Mucosa of descending colon (tissue), 3 donors: Measurements from ENCODE around the gene MAST4. TPM values are rescaled to one million over a fixed set of nuclear protein-coding genes. Genes with fewer than 3 reads are reported as not detected.

Source experiments
- ATAC-seq: fragments of 200-7000 bp; cut with Tn5 transposase; one replicate; pipeline ENCODE4 v1.9.1; 2020; ENCODE audit warnings: mild to moderate bottlenecking, moderate library complexity
- DNase-seq, 3 donors: peaks; one replicate each; pipeline ENCODE4 v3.0.0-alpha.2; 2020
- H3K36me3 ChIP-seq: fragments of 200-600 bp; one replicate; pipeline ENCODE4 v1.8.0; 2021; ENCODE audit warnings: low read depth, mild to moderate bottlenecking
- H3K4me1 ChIP-seq: fragments of 200-600 bp; one replicate; pipeline ENCODE4 v1.8.0; 2021; ENCODE audit warnings: low read depth, mild to moderate bottlenecking
- H3K4me3 ChIP-seq: fragments of 200-600 bp; one replicate; pipeline ENCODE4 v1.8.0; 2021; ENCODE audit warnings: mild to moderate bottlenecking
- H3K9me3 ChIP-seq: fragments of 200-600 bp; one replicate; pipeline ENCODE4 v1.8.0; 2021; ENCODE audit warnings: mild to moderate bottlenecking
- intact Hi-C, 2 donors: fragments of 100-400 bp; cut with DNase I in 1 of 2; cut with micrococcal nuclease in 1 of 2; formaldehyde crosslinking; loops; one replicate each; pipeline versions ENCODE4 v1.11.0 to v1.11.1; 2022; cut with DNase I, micrococcal nuclease
- total RNA-seq, 3 donors: library from RNA; stranded (reverse); fragmentation: NEBNext Ultra II Directional in 2 of 3; extraction: Animal tissue kit (Norgen Biotek cat#: 25700) in 2 of 3; gene quantifications; one replicate each; pipeline versions ENCODE4 v1.2.1 to v1.2.4, GENCODE V29; 2021 to 2023
- TF ChIP-seq, protein P1 (sequence below): fragments of 200-600 bp; IDR thresholded peaks from one replicate; pipeline ENCODE4 v1.8.0; 2022; ENCODE audit warnings: antibody characterized with exemption, mild to moderate bottlenecking
- donor health status: DM: no; HTN: no; CAD: no; lungs with moderate emphysema.
- donor health status: DM: no; HTN: no; CAD: no.
- donor health status: DM: no; HTN: yes; CAD: no.

Gene MAST4
- total RNA-seq, 3 donors from 2014 or later = 16.2 to 34.0 (median 22.5) TPM

DNA sequence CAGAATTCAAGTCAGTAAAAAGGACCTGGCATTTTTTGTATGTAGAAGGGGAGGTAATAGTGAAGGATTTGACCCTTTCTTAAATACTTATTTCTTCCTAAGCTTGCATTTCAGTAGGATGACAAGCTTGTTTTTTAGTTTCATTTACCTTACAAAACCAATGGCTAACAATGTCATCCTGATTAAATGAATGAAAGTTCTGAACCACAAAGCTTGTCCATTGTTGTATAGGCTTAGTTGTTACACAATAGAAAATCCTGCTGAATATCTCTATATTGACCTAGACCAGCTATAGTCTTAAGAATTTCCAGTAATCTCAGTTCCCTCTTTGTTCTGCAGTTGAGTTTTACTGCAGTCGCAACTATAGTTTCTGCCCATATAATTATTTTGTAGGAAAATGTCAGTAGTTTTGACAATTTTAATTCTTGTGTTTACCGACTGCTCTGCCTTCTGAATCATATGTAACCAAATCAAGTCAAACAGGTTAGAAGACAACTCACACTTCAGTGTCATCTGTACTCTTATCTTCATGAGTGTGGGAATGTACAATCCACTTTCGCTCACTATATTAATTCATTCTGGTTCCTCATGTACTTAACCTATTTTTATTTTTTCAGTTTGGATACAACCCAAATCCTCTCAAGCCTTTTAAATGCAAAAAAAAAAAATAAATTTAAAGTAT, 404.7 kb downstream of the MAST4 start:
- DNase-seq (no peak), ATAC-seq (no peak)
- Histone ChIP-seq H3K36me3 (no peaks in the 10 kb centered on the region), H3K4me3 (no peak overlapping the region), H3K4me1 (peaks cover 6% of the 10 kb centered on the region), H3K9me3 (no peaks in the 10 kb centered on the region)
- intact Hi-C loops = loop anchor here in 1 of 2 donors (10.0 kb wide), 1 partner anchor 94 kb away; no protein-coding TSS in a partner anchor
- TF ChIP-seq, protein P1, sequence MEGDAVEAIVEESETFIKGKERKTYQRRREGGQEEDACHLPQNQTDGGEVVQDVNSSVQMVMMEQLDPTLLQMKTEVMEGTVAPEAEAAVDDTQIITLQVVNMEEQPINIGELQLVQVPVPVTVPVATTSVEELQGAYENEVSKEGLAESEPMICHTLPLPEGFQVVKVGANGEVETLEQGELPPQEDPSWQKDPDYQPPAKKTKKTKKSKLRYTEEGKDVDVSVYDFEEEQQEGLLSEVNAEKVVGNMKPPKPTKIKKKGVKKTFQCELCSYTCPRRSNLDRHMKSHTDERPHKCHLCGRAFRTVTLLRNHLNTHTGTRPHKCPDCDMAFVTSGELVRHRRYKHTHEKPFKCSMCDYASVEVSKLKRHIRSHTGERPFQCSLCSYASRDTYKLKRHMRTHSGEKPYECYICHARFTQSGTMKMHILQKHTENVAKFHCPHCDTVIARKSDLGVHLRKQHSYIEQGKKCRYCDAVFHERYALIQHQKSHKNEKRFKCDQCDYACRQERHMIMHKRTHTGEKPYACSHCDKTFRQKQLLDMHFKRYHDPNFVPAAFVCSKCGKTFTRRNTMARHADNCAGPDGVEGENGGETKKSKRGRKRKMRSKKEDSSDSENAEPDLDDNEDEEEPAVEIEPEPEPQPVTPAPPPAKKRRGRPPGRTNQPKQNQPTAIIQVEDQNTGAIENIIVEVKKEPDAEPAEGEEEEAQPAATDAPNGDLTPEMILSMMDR = no peak

DNA sequence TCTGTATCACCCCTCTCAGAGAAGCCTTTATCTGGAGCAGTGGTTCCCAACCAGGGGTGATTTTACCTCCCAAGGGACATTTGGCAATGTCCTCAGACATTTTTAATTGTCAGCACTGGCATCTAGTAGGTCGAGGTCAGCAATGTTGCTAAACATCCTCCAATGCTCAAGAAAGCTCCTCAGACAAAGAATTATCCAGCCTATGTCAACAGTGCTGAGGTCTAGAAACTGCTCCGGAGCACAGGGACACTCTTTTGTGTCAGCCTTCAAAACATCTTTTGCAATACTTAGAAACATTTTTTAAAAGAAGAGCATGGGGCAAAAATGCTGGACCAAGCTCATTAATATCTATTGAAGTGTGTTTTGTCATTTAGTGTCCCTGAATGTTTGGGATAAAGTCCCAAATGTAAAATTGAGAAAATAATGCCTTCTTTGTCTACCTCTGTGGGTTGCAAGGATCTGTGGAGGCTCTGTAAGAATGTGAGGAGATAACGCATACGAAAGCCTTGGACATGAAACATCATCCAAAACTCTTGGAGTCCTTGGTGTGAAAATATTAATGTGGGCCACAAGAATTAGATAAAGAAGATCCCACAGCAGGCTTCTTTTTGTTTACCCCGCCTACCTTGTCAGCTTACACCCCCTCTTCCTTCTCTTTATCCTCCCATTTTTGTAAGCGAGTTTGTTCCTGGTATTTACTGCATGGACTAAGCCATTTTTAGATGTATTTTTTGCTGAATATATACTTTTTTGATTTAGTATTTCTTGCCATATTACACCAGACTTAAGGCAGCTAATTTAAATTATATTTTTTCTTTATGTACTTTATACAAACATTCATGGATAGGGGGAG, 406.9 kb downstream of the MAST4 start:
- peaks cover 12% of the 10 kb centered on the region for H3K4me1 ChIP-seq
- H3K4me3 ChIP-seq = peak overlapping the region; percentile 47
- DNase-seq (no peak), ATAC-seq (no peak)
- no peaks in the 10 kb centered on the region for H3K36me3 ChIP-seq
- H3K9me3 ChIP-seq = no peaks in the 10 kb centered on the region
- intact Hi-C loops = loop anchor here in 1 of 2 donors (10.0 kb wide), 1 partner anchor 92 kb away; no protein-coding TSS in a partner anchor
- TF ChIP-seq, protein P1 = no peak

DNA sequence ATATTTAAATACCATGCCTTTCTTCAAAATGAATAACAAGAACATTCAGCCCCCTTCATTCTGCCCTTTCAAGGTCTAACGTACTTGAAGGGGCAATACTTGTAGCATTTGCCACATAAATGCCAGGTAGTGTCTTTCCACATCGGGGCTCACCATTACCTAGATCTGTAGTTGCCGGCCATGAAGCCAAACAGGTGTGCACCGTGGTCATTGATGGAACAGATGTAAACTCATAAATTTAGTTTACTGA, 407.4 kb downstream of the MAST4 start:
- Histone ChIP-seq H3K9me3 (no peaks in the 10 kb centered on the region), H3K4me3 (peak overlapping the region; percentile 47), H3K4me1 (peaks cover 12% of the 10 kb centered on the region), H3K36me3 (no peaks in the 10 kb centered on the region)
- TF ChIP-seq, protein P1 = no peak
- ATAC-seq (no peak), DNase-seq (no peak)
- intact Hi-C loops = loop anchor here in 1 of 2 donors (10.0 kb wide), 1 partner anchor 91 kb away; no protein-coding TSS in a partner anchor

DNA sequence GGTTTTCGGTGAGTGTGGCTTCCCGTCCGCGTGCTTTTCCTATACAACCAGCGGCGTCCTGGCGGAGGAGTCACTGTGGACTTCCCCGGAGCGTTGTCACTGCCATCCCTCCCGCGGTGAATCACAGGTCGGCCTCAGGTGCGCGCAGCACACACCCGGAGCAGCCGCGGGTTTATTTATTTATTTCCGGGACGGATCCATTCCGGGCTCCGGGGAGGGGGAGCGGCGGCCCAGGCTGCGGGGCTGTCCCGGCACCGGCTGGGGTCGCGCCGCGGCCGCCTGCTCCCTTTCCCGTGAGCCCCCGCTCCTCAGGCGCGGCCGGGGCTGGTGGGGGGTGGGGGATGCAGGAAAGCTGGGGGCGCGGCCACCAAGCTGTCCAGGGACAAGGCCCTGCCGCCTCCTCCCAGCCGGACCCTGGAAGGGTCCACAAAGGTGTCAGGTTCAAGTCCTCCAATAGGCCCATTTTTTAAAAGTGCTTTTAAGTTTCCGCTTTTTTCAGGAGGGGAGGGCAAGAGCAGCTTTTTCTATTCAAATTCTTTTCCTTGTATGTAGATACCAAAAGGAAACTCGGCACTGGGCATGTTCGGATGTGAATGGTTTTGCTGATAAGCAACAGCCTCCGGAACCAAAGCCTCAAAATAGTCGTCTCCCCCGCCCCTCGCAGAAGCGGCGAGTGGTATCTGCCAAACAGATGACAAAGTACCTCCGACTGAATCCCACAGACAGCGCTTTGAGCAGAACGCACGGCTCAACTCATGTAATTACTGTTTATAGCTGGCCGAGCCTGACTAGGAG, 407.9 kb downstream of the MAST4 start:
- Histone ChIP-seq H3K9me3 (no peaks in the 10 kb centered on the region), H3K4me3 (peak overlapping the region; percentile 47), H3K36me3 (no peaks in the 10 kb centered on the region), H3K4me1 (peaks cover 12% of the 10 kb centered on the region)
- TF ChIP-seq, protein P1 = no peak
- intact Hi-C loops = loop anchor here in 1 of 2 donors (10.0 kb wide), 1 partner anchor 91 kb away; no protein-coding TSS in a partner anchor
- DNase-seq = peak; percentile 92 to 93 (median 93)
- ATAC-seq = peak; percentile 93

DNA sequence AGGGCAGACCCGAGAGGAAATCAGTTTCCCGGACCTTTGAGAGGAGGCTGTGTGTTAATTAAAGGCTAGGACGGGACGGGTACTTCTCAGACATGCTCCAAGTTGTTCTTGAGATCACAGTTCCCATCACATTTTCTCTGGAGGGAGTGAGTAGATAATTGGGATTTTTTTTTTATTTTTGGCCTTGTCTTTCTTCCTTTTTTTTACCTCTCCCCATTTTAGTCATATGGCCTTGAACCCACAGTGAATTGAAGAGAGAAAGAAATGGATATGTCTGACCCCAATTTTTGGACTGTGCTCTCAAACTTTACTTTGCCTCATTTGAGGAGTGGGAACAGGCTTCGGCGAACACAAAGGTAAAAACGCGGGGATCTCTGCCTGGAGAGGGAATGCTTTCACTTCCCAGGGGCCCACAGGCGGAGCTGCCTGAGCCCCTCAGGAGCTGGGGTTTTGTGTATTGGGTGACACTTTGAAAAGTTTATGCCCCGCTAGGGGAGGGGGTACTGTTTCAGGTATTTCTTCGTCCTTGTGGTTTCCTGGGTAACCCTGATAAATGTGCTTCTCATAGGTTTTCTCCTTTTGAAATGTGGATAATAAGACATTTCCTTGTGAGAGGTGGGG, 408.6 kb downstream of the MAST4 start:
- DNase-seq = peak in 1 of 3 donors; percentile 36
- Histone ChIP-seq H3K4me3 (peak overlapping the region; percentile 47), H3K4me1 (peaks cover 12% of the 10 kb centered on the region), H3K36me3 (no peaks in the 10 kb centered on the region), H3K9me3 (no peaks in the 10 kb centered on the region)
- intact Hi-C loops = loop anchor here in 1 of 2 donors (10.0 kb wide), 1 partner anchor 90 kb away; no protein-coding TSS in a partner anchor
- TF ChIP-seq, protein P1 = no peak
- ATAC-seq = no peak
